HEK293 (cell line): Measurements from ENCODE around the gene TMCC2.

Experiments used
- GLIS1 ChIP-seq: fragments of 450-650 bp; formaldehyde crosslinking; IDR thresholded peaks from 2 replicates; pipeline ENCODE4 v1.5.1; 2016; ENCODE audit warnings: missing biosample characterization, missing genetic modification characterization
- GLIS2 ChIP-seq: fragments of 450-650 bp; formaldehyde crosslinking; IDR thresholded peaks from 2 replicates; pipeline ENCODE4 v1.5.1; 2016; ENCODE audit warnings: missing biosample characterization, missing genetic modification characterization
- PRDM10 ChIP-seq: fragments of 450-650 bp; formaldehyde crosslinking; IDR thresholded peaks from 2 replicates; pipeline ENCODE4 v1.5.1; 2016; ENCODE audit warnings: missing biosample characterization, missing genetic modification characterization
- PRDM6 ChIP-seq: fragments of 450-650 bp; formaldehyde crosslinking; IDR thresholded peaks from 2 replicates; pipeline ENCODE4 v1.5.1; 2017; ENCODE audit warnings: missing biosample characterization, missing genetic modification characterization
- SALL2 ChIP-seq: fragments of 450-650 bp; formaldehyde crosslinking; IDR thresholded peaks from 2 replicates; pipeline ENCODE4 v1.5.0; 2017; ENCODE audit warnings: missing biosample characterization, mild to moderate bottlenecking, missing genetic modification characterization, borderline replicate concordance
- TSHZ1 ChIP-seq: fragments of 450-650 bp; formaldehyde crosslinking; IDR thresholded peaks from 2 replicates; pipeline ENCODE4 v1.5.1; 2016; ENCODE audit warnings: missing biosample characterization, missing genetic modification characterization, borderline replicate concordance
- WT1 ChIP-seq: fragments of 450-650 bp; formaldehyde crosslinking; IDR thresholded peaks from 2 replicates; pipeline ENCODE4 v1.5.1; 2016; ENCODE audit warnings: missing biosample characterization, missing genetic modification characterization
- YY2 ChIP-seq: fragments of 450-650 bp; formaldehyde crosslinking; IDR thresholded peaks from 2 replicates; pipeline ENCODE4 v1.5.1; 2016; ENCODE audit warnings: missing biosample characterization, missing genetic modification characterization
- ZBTB21 ChIP-seq: fragments of 450-650 bp; formaldehyde crosslinking; IDR thresholded peaks from 2 replicates; pipeline ENCODE4 v1.5.1; 2017; ENCODE audit warnings: missing biosample characterization, missing genetic modification characterization
- ZNF121 ChIP-seq: fragments of 450-650 bp; formaldehyde crosslinking; IDR thresholded peaks from 2 replicates; pipeline ENCODE4 v1.5.1; 2016; ENCODE audit warnings: missing biosample characterization, missing genetic modification characterization
- ZNF133 ChIP-seq: fragments of 450-650 bp; formaldehyde crosslinking; IDR thresholded peaks from 2 replicates; pipeline ENCODE4 v1.5.1; 2016; ENCODE audit warnings: missing biosample characterization, missing genetic modification characterization
- ZNF280D ChIP-seq: fragments of 450-650 bp; formaldehyde crosslinking; IDR thresholded peaks from 2 replicates; pipeline ENCODE4 v1.5.1; 2016; ENCODE audit warnings: missing biosample characterization, missing genetic modification characterization
- ZNF302 ChIP-seq: fragments of 450-650 bp; formaldehyde crosslinking; IDR thresholded peaks from 2 replicates; pipeline ENCODE4 v1.5.1; 2016; ENCODE audit warnings: missing biosample characterization, missing genetic modification characterization, low read depth
- ZNF324 ChIP-seq: fragments of 450-650 bp; formaldehyde crosslinking; IDR thresholded peaks from 2 replicates; pipeline ENCODE4 v1.5.1; 2016; ENCODE audit warnings: missing biosample characterization, missing genetic modification characterization
- ZNF423 ChIP-seq: fragments of 450-650 bp; formaldehyde crosslinking; IDR thresholded peaks from 2 replicates; pipeline ENCODE4 v1.5.1; 2016; ENCODE audit warnings: missing biosample characterization, missing genetic modification characterization
- ZNF473 ChIP-seq: fragments of 450-650 bp; formaldehyde crosslinking; IDR thresholded peaks from 2 replicates; pipeline ENCODE4 v1.5.1; 2017; ENCODE audit warnings: missing biosample characterization, missing genetic modification characterization
- ZNF510 ChIP-seq: fragments of 450-650 bp; formaldehyde crosslinking; IDR thresholded peaks from 2 replicates; pipeline ENCODE4 v1.5.1; 2018; ENCODE audit warnings: mild to moderate bottlenecking, missing genetic modification characterization, missing biosample characterization; ENCODE audit not compliant: insufficient replicate concordance
- ZNF529 ChIP-seq: fragments of 450-650 bp; formaldehyde crosslinking; IDR thresholded peaks from 2 replicates; pipeline ENCODE4 v1.5.1; 2017; ENCODE audit warnings: missing genetic modification characterization, missing biosample characterization; ENCODE audit not compliant: insufficient replicate concordance
- ZNF549 ChIP-seq: fragments of 450-650 bp; IDR thresholded peaks from 2 replicates; pipeline ENCODE4 v1.5.1; 2018; ENCODE audit warnings: missing biosample characterization, missing genetic modification characterization, mild to moderate bottlenecking, inconsistent platforms, moderate library complexity
- ZNF558 ChIP-seq: fragments of 450-650 bp; formaldehyde crosslinking; IDR thresholded peaks from 2 replicates; pipeline ENCODE4 v1.5.1; 2016; ENCODE audit warnings: missing biosample characterization, missing genetic modification characterization
- ZNF571 ChIP-seq: fragments of 450-650 bp; formaldehyde crosslinking; IDR thresholded peaks from 2 replicates; pipeline ENCODE4 v1.5.0; 2017; ENCODE audit warnings: missing biosample characterization, missing genetic modification characterization
- ZNF621 ChIP-seq: fragments of 450-650 bp; formaldehyde crosslinking; IDR thresholded peaks from 2 replicates; pipeline ENCODE4 v1.5.1; 2017; ENCODE audit warnings: missing biosample characterization, missing genetic modification characterization
- ZNF626 ChIP-seq: fragments of 450-650 bp; sonication (Bioruptor Pico); formaldehyde crosslinking; IDR thresholded peaks from 2 replicates; pipeline ENCODE4 v1.5.1; 2018; ENCODE audit warnings: missing biosample characterization, missing genetic modification characterization, inconsistent platforms
- ZNF645 ChIP-seq: fragments of 450-650 bp; formaldehyde crosslinking; IDR thresholded peaks from 2 replicates; pipeline ENCODE4; 2016; ENCODE audit warnings: missing biosample characterization, missing genetic modification characterization
- ZSCAN30 ChIP-seq: fragments of 450-650 bp; IDR thresholded peaks from 2 replicates; pipeline ENCODE4 v1.5.1; 2018; ENCODE audit warnings: missing biosample characterization, mild to moderate bottlenecking, missing genetic modification characterization, moderate library complexity
- ZSCAN5A ChIP-seq: fragments of 450-650 bp; formaldehyde crosslinking; IDR thresholded peaks from 2 replicates; pipeline ENCODE4 v1.5.1; 2016; ENCODE audit warnings: missing biosample characterization, missing genetic modification characterization

Gene TMCC2

GRCh38 chr1:205301205-205301821, 73.6 kb downstream of the TMCC2 start (continued):
- TF ChIP-seq PRDM6 (tag by site-specific recombination) (no peak), ZNF280D (no peak), YY2 (tag by site-specific recombination) (no peak), ZNF621 (tag by site-specific recombination) (no peak), ZSCAN5A (tag by site-specific recombination) (no peak), ZNF549 (no peak), ZNF558 (tag by site-specific recombination) (no peak), WT1 (tag by site-specific recombination) (peak; percentile 99), ZNF626 (no peak), GLIS2 (tag by site-specific recombination) (peak; percentile 60; the same call in 1 of the 2 replicates), ZNF133 (tag by site-specific recombination) (no peak), ZNF302 (tag by site-specific recombination) (no peak), ZNF645 (no peak), ZNF571 (no peak), ZNF121 (tag by site-specific recombination) (no peak), PRDM10 (tag by site-specific recombination) (peak; percentile 70), ZSCAN30 (tag by site-specific recombination) (no peak), ZNF510 (tag by site-specific recombination) (no peak), GLIS1 (tag by site-specific recombination) (peak; percentile 100), ZNF423 (tag by site-specific recombination) (no peak), ZNF473 (tag by site-specific recombination) (no peak), SALL2 (tag by site-specific recombination) (no peak), ZNF324 (tag by site-specific recombination) (no peak), ZBTB21 (no peak), ZNF529 (tag by site-specific recombination) (no peak), TSHZ1 (tag by site-specific recombination) (no peak)
